NCI-H82 treated with DMSO at 0.1 percent for 48 hours (cell line): ENCODE data around the gene PARP8.

ENCODE experiments used
- DNase-seq: peaks from one replicate; lab custom pipeline; 2025; ENCODE audit not compliant: unreplicated experiment; lab: John Stamatoyannopoulos, UW

PARP8 gene

GRCh38 chr5:50889790-50890189 is 223.4 kb downstream of the PARP8 start:
- no peak for DNase-seq
